SK-N-SH (cell line): ENCODE results near the gene TRANK1. TPM values are rescaled to one million over a fixed set of nuclear protein-coding genes. Genes with fewer than 3 reads are reported as not detected.
A peak's percentile ranks its signal among the peaks of the same experiment; 100 is the strongest.

Experiments used
- CTCF ChIA-PET: fragments of 300-600, 350-600 bp; formaldehyde crosslinking; extraction: SDS; loops from one replicate; lab custom pipeline; 2021; lab: Yijun Ruan, JAX
- POLR2A ChIA-PET: fragments of 350-600 bp; sonication (Branson Sonifier 250); formaldehyde crosslinking; extraction: SDS; loops from one replicate; lab custom pipeline; 2020; ENCODE audit warnings: antibody characterized with exemption, inconsistent platforms; lab: Yijun Ruan, JAX
- DNase-seq: peaks from one replicate; pipeline ENCODE4 v3.0.0; 2012
- H2AFZ ChIP-seq: fragments of 200-600 bp; sonication (generic); 2 replicates; pipeline ENCODE4 v1.8.1; 2016; ENCODE audit warnings: antibody characterized with exemption, mild to moderate bottlenecking, low read depth
- H3F3A ChIP-seq: fragments of 200-600 bp; sonication (generic); replicated peaks from 2 replicates; pipeline ENCODE3; 2016; ENCODE audit warnings: antibody characterized with exemption, mild to moderate bottlenecking; ENCODE audit not compliant: insufficient read depth
- H3K27ac ChIP-seq, 2 experiments: fragments of 200-500 bp in 1 of 2; fragments of 200-600 bp in 1 of 2; sonication (Bioruptor generic) in 1 of 2; sonication (generic), shearing (Covaris generic) in 1 of 2; 2 replicates each; pipeline versions ENCODE4 v1.5.1 to v1.6.1; 2014 to 2016; ENCODE audit warnings: low read depth in 2 of 2, inconsistent platforms in 1 of 2, low read length in 1 of 2, mild to moderate bottlenecking in 1 of 2, mixed read lengths in 1 of 2
- H3K27me3 ChIP-seq: fragments of 200-600 bp; sonication (generic), shearing (Covaris generic); 2 replicates; pipeline ENCODE4 v1.6.1; 2016; ENCODE audit warnings: mixed run types; ENCODE audit not compliant: insufficient read depth
- H3K36me3 ChIP-seq, 2 experiments: fragments of 200-500 bp in 1 of 2; fragments of 200-600 bp in 1 of 2; sonication (Bioruptor generic) in 1 of 2; sonication (generic) in 1 of 2; replicated peaks in 1 of 2; 2 replicates each; pipeline versions ENCODE3 to v1.5.1; 2014 to 2016; ENCODE audit warnings: low read length in 1 of 2, mild to moderate bottlenecking in 1 of 2; ENCODE audit not compliant: insufficient read depth in 2 of 2, control insufficient read depth in 1 of 2
- H3K4me1 ChIP-seq, 2 experiments: fragments of 200-500 bp in 1 of 2; fragments of 200-600 bp in 1 of 2; sonication (Bioruptor generic) in 1 of 2; sonication (generic), shearing (Covaris generic) in 1 of 2; 2 replicates each; pipeline versions ENCODE4 v1.5.1 to v1.6.1; 2014 to 2016; ENCODE audit warnings: low read depth in 1 of 2, low read length in 1 of 2, mixed run types in 1 of 2; ENCODE audit not compliant: insufficient read depth in 2 of 2, control insufficient read depth in 1 of 2
- H3K4me2 ChIP-seq: fragments of 200-600 bp; sonication (generic), shearing (Covaris generic); 2 replicates; pipeline ENCODE4 v1.6.1; 2017; ENCODE audit warnings: mixed run types
- H3K4me3 ChIP-seq, 2 experiments: fragments of 200-500 bp in 1 of 2; fragments of 200-600 bp in 1 of 2; sonication (Bioruptor generic) in 1 of 2; sonication (generic), shearing (Covaris generic) in 1 of 2; 2 replicates each; pipeline versions ENCODE4 v1.5.1 to v1.8.1; 2014 to 2016; ENCODE audit warnings: low read depth in 2 of 2, inconsistent platforms in 1 of 2, low read length in 1 of 2, mild to moderate bottlenecking in 1 of 2, mixed read lengths in 1 of 2, moderate library complexity in 1 of 2
- H3K79me2 ChIP-seq: fragments of 200-600 bp; sonication (generic); 2 replicates; pipeline ENCODE4 v1.8.1; 2017; ENCODE audit warnings: mild to moderate bottlenecking; ENCODE audit not compliant: insufficient read depth
- H3K9ac ChIP-seq: fragments of 200-600 bp; sonication (generic); 2 replicates; pipeline ENCODE4 v1.6.1; 2017; ENCODE audit warnings: mixed run types
- H3K9me2 ChIP-seq: fragments of 200-600 bp; sonication (generic); 2 replicates; pipeline ENCODE4 v1.6.1; 2017; ENCODE audit warnings: mixed run types
- H3K9me3 ChIP-seq: fragments of 200-600 bp; sonication (generic); 2 replicates; pipeline ENCODE4 v1.6.1; 2017; ENCODE audit warnings: mixed run types, mild to moderate bottlenecking, moderate library complexity
- H4K20me1 ChIP-seq: fragments of 200-600 bp; sonication (generic); 2 replicates; pipeline ENCODE4 v1.6.1; 2017; ENCODE audit warnings: mild to moderate bottlenecking, mixed run types; ENCODE audit not compliant: insufficient read depth
- ELF1 ChIP-seq: IDR thresholded peaks from 2 replicates; pipeline ENCODE4 v1.4.0; 2012
- EP300 ChIP-seq, 2 experiments: IDR thresholded peaks; 2 replicates each; pipeline versions ENCODE4 v1.4.0 to v1.6.1; 2012; ENCODE audit warnings: borderline replicate concordance in 1 of 2, low read depth in 1 of 2, low read length in 1 of 2
- FOXM1 ChIP-seq: IDR thresholded peaks from 2 replicates; pipeline ENCODE4 v1.4.0; 2012; ENCODE audit warnings: low read depth, mild to moderate bottlenecking
- JUND ChIP-seq: IDR thresholded peaks from 2 replicates; pipeline ENCODE4 v1.4.0; 2012
- MXI1 ChIP-seq: IDR thresholded peaks from 2 replicates; pipeline ENCODE4 v1.6.1; 2012; ENCODE audit warnings: mild to moderate bottlenecking, low read depth, low read length, improper control_type of control experiment
- NFIC ChIP-seq: IDR thresholded peaks from 2 replicates; pipeline ENCODE4 v1.4.0; 2012; ENCODE audit warnings: borderline replicate concordance
- NRF1 ChIP-seq: IDR thresholded peaks from 2 replicates; pipeline ENCODE4 v1.6.1; 2012; ENCODE audit warnings: low read depth, mild to moderate bottlenecking, low read length
- POLR2AphosphoS5 ChIP-seq: IDR thresholded peaks from 2 replicates; pipeline ENCODE4 v1.6.1; 2012; ENCODE audit warnings: low read depth, low read length
- RFX5 ChIP-seq: IDR thresholded peaks from 2 replicates; pipeline ENCODE4 v1.6.1; 2012; ENCODE audit warnings: mild to moderate bottlenecking, improper control_type of control experiment, low read length
- SIN3A ChIP-seq: IDR thresholded peaks from 2 replicates; pipeline ENCODE4 v1.6.1; 2012; ENCODE audit warnings: low read depth, mild to moderate bottlenecking, low read length, moderate library complexity, borderline replicate concordance
- TEAD4 ChIP-seq: IDR thresholded peaks from 2 replicates; pipeline ENCODE4 v1.4.0; 2012; ENCODE audit warnings: mild to moderate bottlenecking, borderline replicate concordance; ENCODE audit not compliant: insufficient read depth
- WGBS: methylation state at CpG from one replicate; pipeline ENCODE4 v1.1.6; 2017; ENCODE audit warnings: low lambda C conversion rate; 5-methylcytosine and 5-hydroxymethylcytosine counted together
- polyA plus RNA-seq, 3 experiments: library from polyadenylated mRNA; depleted of rRNA; stranded (reverse); fragments of >200 nt; gene quantifications; 2 replicates each; pipeline ENCODE4 v1.2.3, GENCODE V29; 2012
- TF ChIP-seq, protein P1 (sequence below): IDR thresholded peaks from 2 replicates; pipeline ENCODE4 v1.6.1; 2012; ENCODE audit warnings: mild to moderate bottlenecking, low read depth, low read length, moderate library complexity
- TF ChIP-seq, protein P2 (sequence below): fragments of 200-600 bp; sonication (generic); IDR thresholded peaks from 2 replicates; pipeline ENCODE4 v1.6.1; 2017; ENCODE audit warnings: antibody characterized with exemption, mild to moderate bottlenecking, moderate library complexity
- TF ChIP-seq, protein P3 (sequence below): fragments of 150-350 bp; IDR thresholded peaks from 2 replicates; pipeline ENCODE4 v1.6.1; 2017; ENCODE audit warnings: antibody characterized with exemption, low read length, low read depth, borderline replicate concordance
- TF ChIP-seq, protein P4 (sequence below): IDR thresholded peaks from 2 replicates; pipeline ENCODE4 v1.4.0; 2012; ENCODE audit warnings: low read depth
- TF ChIP-seq, protein P5 (sequence below): IDR thresholded peaks from 2 replicates; pipeline ENCODE4 v1.4.0; 2012; ENCODE audit warnings: low read depth, borderline replicate concordance

TRANK1 gene
- polyA plus RNA-seq, 1 of the 3 experiments (the other 2 are of a cell fraction) = 0.16 TPM

DNA sequence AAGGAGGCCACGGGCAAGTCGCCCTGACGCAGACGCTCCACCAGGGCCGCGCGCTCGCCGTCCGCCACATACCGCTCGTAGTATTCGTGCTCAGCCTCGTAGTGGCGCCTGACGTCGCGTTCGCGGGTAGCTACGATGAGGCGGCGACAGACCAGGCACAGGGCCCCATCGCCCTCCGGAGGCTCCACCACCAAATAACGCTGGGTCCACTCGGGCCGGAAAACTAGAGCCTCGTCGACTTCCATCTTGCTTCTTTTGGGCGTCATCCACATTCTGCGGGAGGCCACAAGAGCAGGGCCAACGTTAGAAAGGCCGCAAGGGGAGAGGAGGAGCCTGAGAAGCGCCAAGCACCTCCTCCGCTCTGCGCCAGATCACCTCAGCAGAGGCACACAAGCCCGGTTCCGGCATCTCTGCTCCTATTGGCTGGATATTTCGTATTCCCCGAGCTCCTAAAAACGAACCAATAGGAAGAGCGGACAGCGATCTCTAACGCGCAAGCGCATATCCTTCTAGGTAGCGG is 48.0 kb upstream of the TRANK1 start, which contains the start of gene EPM2AIP1 (continued):
- TF ChIP-seq RFX5 (peak; percentile 84), ELF1 (no peak), NRF1 (peak; percentile 55), SIN3A (0 out of 2 replicates have a peak, but pooled peaks have one; percentile 17)
- TF ChIP-seq, protein P1, sequence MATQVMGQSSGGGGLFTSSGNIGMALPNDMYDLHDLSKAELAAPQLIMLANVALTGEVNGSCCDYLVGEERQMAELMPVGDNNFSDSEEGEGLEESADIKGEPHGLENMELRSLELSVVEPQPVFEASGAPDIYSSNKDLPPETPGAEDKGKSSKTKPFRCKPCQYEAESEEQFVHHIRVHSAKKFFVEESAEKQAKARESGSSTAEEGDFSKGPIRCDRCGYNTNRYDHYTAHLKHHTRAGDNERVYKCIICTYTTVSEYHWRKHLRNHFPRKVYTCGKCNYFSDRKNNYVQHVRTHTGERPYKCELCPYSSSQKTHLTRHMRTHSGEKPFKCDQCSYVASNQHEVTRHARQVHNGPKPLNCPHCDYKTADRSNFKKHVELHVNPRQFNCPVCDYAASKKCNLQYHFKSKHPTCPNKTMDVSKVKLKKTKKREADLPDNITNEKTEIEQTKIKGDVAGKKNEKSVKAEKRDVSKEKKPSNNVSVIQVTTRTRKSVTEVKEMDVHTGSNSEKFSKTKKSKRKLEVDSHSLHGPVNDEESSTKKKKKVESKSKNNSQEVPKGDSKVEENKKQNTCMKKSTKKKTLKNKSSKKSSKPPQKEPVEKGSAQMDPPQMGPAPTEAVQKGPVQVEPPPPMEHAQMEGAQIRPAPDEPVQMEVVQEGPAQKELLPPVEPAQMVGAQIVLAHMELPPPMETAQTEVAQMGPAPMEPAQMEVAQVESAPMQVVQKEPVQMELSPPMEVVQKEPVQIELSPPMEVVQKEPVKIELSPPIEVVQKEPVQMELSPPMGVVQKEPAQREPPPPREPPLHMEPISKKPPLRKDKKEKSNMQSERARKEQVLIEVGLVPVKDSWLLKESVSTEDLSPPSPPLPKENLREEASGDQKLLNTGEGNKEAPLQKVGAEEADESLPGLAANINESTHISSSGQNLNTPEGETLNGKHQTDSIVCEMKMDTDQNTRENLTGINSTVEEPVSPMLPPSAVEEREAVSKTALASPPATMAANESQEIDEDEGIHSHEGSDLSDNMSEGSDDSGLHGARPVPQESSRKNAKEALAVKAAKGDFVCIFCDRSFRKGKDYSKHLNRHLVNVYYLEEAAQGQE = peak; percentile 10; the same call in 1 of the 2 replicates

DNA sequence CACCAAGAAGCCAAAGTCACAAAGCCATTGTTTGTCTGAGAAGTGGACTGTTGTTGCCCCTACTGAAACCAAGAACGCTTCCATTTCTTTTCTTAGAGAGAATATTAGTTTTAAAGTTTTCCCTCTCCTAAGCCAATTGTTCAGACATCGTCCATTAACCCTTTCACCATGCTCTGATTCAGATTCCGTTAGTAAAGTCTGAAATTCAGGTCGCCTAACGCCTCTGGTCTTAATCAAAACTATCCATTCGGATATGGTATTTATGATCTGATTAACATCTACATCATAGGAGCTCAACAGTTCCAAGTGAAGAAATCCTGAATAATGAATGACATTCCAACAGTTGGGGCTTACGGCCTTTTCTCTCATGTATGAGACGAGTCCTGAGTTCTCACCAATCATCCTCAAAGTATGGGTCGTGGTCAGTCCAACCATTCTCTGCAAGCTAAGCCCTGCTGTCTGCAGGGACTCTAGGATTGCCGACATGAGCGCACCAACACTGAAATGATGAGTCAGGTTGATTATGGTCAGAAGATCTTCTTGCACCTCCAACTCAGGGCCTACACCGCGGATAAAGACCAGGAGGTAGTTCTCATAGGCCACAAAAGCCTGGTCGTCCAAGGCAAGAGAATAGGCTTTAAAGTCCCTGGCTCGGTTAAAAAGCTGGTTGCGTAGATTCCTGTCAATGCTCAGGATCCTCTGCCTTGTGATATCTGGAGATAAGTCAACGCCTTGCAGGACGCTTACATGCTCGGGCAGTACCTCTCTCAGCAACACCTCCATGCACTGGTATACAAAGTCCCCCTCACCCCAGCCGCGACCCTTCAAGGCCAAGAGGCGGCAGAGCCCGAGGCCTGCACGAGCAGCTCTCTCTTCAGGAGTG is 47.3 kb upstream of the TRANK1 start:
- peaks cover 10% of the 10 kb centered on the region for H3F3A ChIP-seq
- H3K27ac ChIP-seq = peak overlapping the region; percentile 95 to 98
- H3K9ac ChIP-seq = peak overlapping the region; percentile 91
- H3K9me2 ChIP-seq = no peaks in the 10 kb centered on the region
- H3K4me3 ChIP-seq = peak overlapping the region; percentile 81 to 94
- ChIA-PET CTCF (interaction anchor here (0.7 to 4.1 kb wide), 12 partner anchors 11 to 264 kb away, joined by 3 to 37 read pairs (median 3); no protein-coding TSS in a partner anchor), POLR2A (interaction anchor here (0.6 to 1.8 kb wide), 4 partner anchors 15 to 156 kb away, joined by 3 to 12 read pairs (median 4); no protein-coding TSS in a partner anchor)
- peaks cover 25% of the 10 kb centered on the region for H4K20me1 ChIP-seq
- H3K79me2 ChIP-seq = peaks cover 80% of the 10 kb centered on the region
- H3K27me3 ChIP-seq = no peaks in the 10 kb centered on the region
- no peaks in the 10 kb centered on the region for H3K9me3 ChIP-seq
- peak overlapping the region; percentile 64 for H2AFZ ChIP-seq
- H3K4me1 ChIP-seq = peaks cover 28 to 29% of the 10 kb centered on the region in 2 experiments; a peak in 3 of 4 replicates
- peak overlapping the region; percentile 86 for H3K4me2 ChIP-seq
- no peak for DNase-seq
- peaks cover 52 to 55% of the 10 kb centered on the region in 2 experiments for H3K36me3 ChIP-seq
- 6% methylated on average over 19 of the region's 24 CpGs for WGBS
- TF ChIP-seq EP300 (IDR thresholded peaks at IDR 0.05; ENCODE audit: borderline replicate concordance in 1 of 2, low read depth in 1 of 2, low read length in 1 of 2) (no peak), FOXM1 (no peak), TEAD4 (no peak), POLR2AphosphoS5 (no peak), JUND (no peak), MXI1 (no peak), SIN3A (no peak), NFIC (no peak)
- TF ChIP-seq, protein P2, sequence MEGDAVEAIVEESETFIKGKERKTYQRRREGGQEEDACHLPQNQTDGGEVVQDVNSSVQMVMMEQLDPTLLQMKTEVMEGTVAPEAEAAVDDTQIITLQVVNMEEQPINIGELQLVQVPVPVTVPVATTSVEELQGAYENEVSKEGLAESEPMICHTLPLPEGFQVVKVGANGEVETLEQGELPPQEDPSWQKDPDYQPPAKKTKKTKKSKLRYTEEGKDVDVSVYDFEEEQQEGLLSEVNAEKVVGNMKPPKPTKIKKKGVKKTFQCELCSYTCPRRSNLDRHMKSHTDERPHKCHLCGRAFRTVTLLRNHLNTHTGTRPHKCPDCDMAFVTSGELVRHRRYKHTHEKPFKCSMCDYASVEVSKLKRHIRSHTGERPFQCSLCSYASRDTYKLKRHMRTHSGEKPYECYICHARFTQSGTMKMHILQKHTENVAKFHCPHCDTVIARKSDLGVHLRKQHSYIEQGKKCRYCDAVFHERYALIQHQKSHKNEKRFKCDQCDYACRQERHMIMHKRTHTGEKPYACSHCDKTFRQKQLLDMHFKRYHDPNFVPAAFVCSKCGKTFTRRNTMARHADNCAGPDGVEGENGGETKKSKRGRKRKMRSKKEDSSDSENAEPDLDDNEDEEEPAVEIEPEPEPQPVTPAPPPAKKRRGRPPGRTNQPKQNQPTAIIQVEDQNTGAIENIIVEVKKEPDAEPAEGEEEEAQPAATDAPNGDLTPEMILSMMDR = no peak
- TF ChIP-seq, protein P1 = no peak
- TF ChIP-seq, protein P3, sequence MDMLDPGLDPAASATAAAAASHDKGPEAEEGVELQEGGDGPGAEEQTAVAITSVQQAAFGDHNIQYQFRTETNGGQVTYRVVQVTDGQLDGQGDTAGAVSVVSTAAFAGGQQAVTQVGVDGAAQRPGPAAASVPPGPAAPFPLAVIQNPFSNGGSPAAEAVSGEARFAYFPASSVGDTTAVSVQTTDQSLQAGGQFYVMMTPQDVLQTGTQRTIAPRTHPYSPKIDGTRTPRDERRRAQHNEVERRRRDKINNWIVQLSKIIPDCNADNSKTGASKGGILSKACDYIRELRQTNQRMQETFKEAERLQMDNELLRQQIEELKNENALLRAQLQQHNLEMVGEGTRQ = no peak
- TF ChIP-seq, protein P4, sequence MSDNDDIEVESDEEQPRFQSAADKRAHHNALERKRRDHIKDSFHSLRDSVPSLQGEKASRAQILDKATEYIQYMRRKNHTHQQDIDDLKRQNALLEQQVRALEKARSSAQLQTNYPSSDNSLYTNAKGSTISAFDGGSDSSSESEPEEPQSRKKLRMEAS = no peak
- TF ChIP-seq, protein P5, sequence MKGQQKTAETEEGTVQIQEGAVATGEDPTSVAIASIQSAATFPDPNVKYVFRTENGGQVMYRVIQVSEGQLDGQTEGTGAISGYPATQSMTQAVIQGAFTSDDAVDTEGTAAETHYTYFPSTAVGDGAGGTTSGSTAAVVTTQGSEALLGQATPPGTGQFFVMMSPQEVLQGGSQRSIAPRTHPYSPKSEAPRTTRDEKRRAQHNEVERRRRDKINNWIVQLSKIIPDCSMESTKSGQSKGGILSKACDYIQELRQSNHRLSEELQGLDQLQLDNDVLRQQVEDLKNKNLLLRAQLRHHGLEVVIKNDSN = no peak
